GM12864 (cell line): Measurements from ENCODE around the gene NAV3.

Source experiments
- DNase-seq: peaks from one replicate; pipeline ENCODE4 v3.0.0-alpha.2; 2011; ENCODE audit warnings: low read depth
- H3K4me3 ChIP-seq: 2 replicates; pipeline ENCODE4 v1.5.1; 2011; ENCODE audit warnings: mild to moderate bottlenecking, low read depth, low read length, control low read depth
- CTCF ChIP-seq: IDR thresholded peaks from 2 replicates; pipeline ENCODE4 v1.5.1; 2011; ENCODE audit warnings: low read depth, mild to moderate bottlenecking, moderate library complexity, low read length, control low read depth, inconsistent platforms; ENCODE audit errors: missing control alignments

NAV3 gene

DNA sequence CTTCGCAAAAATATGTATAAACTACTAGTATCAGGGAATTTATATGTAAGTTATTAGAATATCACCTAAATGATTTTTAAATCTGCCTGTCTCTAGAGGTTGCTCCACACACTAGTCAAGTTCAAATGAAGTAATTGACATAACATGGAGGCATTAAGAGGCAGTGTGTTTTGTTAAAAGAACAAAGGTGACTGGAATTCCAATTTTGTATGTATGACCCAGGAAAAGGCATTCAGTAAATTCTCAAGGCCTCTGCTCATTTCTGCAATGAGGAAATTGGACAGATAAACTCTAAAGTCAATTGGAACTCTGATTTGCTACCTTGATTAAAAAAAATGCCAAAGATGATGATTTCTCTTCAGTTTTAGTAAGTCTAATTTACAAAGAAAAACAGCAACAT lies 117.1 kb downstream of the NAV3 start:
- TF ChIP-seq CTCF, result no peak
- DNase-seq, result no peak
- H3K4me3 ChIP-seq, result no peak overlapping the region

GRCh38 chr12:77949943-77950342 lies 119.2 kb downstream of the NAV3 start:
- no peak overlapping the region for H3K4me3 ChIP-seq
- no peak for DNase-seq
- no peak for TF ChIP-seq CTCF

DNA sequence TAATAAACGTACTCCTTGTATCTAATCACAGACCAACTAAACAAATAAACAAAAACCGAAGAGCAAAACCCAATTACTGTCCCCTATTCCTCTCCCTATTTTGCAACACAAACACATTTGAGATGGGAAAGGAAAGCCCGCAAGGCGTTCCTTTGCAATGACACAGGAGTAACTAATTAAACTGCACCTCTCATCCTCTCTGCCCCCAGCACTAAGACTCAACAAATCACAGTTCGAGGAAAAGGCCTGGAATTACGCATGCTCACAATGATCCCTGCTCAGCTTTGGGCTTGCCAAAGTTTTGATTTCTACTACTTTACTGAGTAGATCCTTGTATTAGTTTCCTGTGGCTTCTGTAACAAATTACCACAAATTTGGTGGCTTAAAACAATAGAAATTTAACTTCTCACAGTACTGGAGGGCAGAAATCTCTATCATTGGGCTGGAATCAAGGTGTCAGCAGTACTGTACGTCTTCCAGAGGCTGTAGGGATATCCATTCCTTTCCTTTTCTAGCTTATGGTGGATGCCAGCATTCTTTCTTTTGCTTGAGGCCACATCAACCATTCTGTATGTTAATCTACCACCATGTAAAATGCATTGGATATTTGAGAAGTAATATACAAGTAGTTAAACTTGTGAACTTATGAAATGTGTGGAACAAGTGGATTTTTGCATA lies 123.0 kb downstream of the NAV3 start:
- TF ChIP-seq CTCF, result no peak
- H3K4me3 ChIP-seq, result no peak overlapping the region
- no peak for DNase-seq

DNA sequence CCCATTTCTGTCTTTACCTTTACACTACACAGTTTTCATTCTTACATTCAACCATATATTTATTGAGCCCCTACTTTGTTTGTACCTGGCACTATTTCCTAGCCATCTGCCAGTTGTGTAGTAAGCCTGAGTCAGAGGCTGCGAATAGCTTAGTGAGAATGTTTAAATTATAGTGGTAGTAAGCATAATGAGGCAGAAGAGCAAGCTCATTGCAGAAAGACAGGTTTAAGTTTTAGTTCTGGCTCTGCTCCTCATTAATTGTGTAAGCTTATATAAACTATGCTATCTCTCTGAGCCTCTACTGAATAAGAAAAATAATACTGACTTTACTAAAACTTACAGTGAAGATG lies 123.5 kb downstream of the NAV3 start:
- no peak for TF ChIP-seq CTCF
- DNase-seq, result no peak
- no peak overlapping the region for H3K4me3 ChIP-seq

GRCh38 chr12:77957062-77957461 lies 126.4 kb downstream of the NAV3 start:
- no peak for DNase-seq
- TF ChIP-seq CTCF, result no peak
- H3K4me3 ChIP-seq, result no peak overlapping the region

DNA sequence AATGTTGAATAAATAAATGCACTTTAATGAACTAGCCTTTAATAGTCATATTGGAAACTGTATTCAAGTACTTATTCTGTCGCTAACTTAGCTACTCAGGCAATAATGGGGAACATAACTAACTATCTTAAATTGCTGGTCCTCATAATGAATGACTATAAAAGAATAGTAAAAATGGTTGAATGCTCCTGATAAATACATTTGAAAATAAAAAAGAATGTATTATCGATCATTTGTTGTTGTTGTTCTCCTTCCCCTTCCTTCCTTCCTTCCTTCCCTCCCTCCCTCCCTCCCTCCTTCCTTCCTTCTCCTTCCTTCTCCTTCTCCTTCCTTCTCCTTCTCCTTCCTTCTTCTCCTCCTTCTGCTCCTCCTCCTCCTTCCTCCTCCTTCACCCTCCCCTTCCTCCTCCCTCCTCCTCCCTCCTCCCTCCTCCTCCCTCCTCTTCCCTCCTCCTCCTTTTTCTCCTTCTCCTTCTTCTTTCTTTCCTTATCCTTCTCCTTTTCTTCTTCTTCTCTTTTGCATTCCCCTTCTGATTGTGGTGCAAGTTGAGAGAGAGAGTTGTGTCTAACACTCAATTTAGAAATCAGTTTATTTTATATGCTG lies 133.0 kb downstream of the NAV3 start:
- no peak for TF ChIP-seq CTCF
- H3K4me3 ChIP-seq, result no peak overlapping the region
- no peak for DNase-seq

DNA sequence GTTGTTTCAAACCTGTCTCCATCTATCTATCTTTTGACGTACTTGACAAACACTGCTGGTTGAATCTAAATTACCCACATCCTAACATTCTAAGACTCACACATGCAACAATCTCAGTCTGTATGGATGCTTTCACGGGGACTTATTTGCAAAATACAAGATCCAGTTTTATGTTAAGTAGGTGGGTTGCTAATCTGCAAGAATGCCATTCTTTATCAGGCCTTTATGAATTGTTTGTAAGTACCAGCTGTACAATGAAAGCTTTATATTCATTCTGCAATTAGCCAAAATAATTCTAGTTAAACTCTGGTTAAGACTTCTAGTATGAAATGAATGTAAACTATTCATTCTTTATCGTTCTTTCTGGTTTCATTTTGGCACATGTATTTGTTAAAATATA lies 135.1 kb downstream of the NAV3 start:
- no peak for DNase-seq
- no peak overlapping the region for H3K4me3 ChIP-seq
- TF ChIP-seq CTCF, result no peak
